Suppressor macrophage (primary cell): ENCODE data around the gene DAB2IP.

Source experiments
- DNase-seq, 4 experiments: peaks; one replicate each; pipeline ENCODE4 v3.0.0-alpha.2; 2020 to 2022

The DAB2IP gene

GRCh38 chr9:121685795-121686377 lies 34.5 kb downstream of the DAB2IP start:
- DNase-seq: no peak

- peak; percentile 72 to 88 (median 82) for DNase-seq
Measured at GRCh38 chr9:121686930-121687541, 35.6 kb downstream of the DAB2IP start.

- DNase-seq: no peak
Measured at GRCh38 chr9:121688146-121688680, 36.8 kb downstream of the DAB2IP start.

- no peak for DNase-seq
Measured at GRCh38 chr9:121688681-121689080, 37.2 kb downstream of the DAB2IP start.

- no peak for DNase-seq
Measured at GRCh38 chr9:121689461-121690157, 38.2 kb downstream of the DAB2IP start.

GRCh38 chr9:121690316-121690715 lies 38.9 kb downstream of the DAB2IP start:
- no peak for DNase-seq

GRCh38 chr9:121690766-121691165 lies 39.3 kb downstream of the DAB2IP start:
- no peak for DNase-seq

- no peak for DNase-seq
Measured at GRCh38 chr9:121691890-121692289, 40.5 kb downstream of the DAB2IP start.

GRCh38 chr9:121692606-121693387 lies 41.4 kb downstream of the DAB2IP start:
- DNase-seq: peak in 3 of 4 experiments; percentile 30 to 52 (median 34)

GRCh38 chr9:121693388-121693670 lies 41.9 kb downstream of the DAB2IP start:
- no peak for DNase-seq

GRCh38 chr9:121694001-121694400 lies 42.6 kb downstream of the DAB2IP start:
- DNase-seq: no peak

- no peak for DNase-seq
Measured at GRCh38 chr9:121694600-121694999, 43.2 kb downstream of the DAB2IP start.

- DNase-seq: peak; percentile 24 to 47 (median 44)
Measured at GRCh38 chr9:121696930-121697329, 45.5 kb downstream of the DAB2IP start.

- DNase-seq: peak; percentile 19 to 63 (median 46)
Measured at GRCh38 chr9:121698627-121699570, 47.5 kb downstream of the DAB2IP start.

GRCh38 chr9:121699571-121700164 lies 48.2 kb downstream of the DAB2IP start:
- DNase-seq: no peak

GRCh38 chr9:121700165-121700831 lies 48.9 kb downstream of the DAB2IP start:
- DNase-seq: peak; percentile 21 to 53 (median 40)

GRCh38 chr9:121700832-121701419 lies 49.5 kb downstream of the DAB2IP start:
- DNase-seq: no peak

GRCh38 chr9:121701736-121702261 lies 50.4 kb downstream of the DAB2IP start:
- no peak for DNase-seq

GRCh38 chr9:121703014-121703734 lies 51.7 kb downstream of the DAB2IP start:
- DNase-seq: no peak

- no peak for DNase-seq
Measured at GRCh38 chr9:121704281-121704680, 52.8 kb downstream of the DAB2IP start.
